GM23338 (cell line): ENCODE measurements around the gene MAPK1. TPM values are rescaled to one million over a fixed set of nuclear protein-coding genes. Genes with fewer than 3 reads are reported as not detected.

Experiments used
- ATAC-seq: fragments of 200-7000 bp; cut with Tn5 transposase; 3 replicates; pipeline ENCODE4 v1.9.1; 2020
- DNase-seq: peaks from one replicate; pipeline ENCODE4 v3.0.0-alpha.2; 2015; ENCODE audit warnings: low spot score
- H2AFZ ChIP-seq: fragments of 200-600 bp; sonication (generic); 2 replicates; pipeline ENCODE4 v1.8.0; 2016; ENCODE audit warnings: antibody characterized with exemption, mild to moderate bottlenecking, moderate library complexity
- H3F3A ChIP-seq: fragments of 200-600 bp; sonication (generic); replicated peaks from 2 replicates; pipeline ENCODE4 v1.8.0; 2017; ENCODE audit warnings: antibody characterized with exemption, mixed run types, low read depth
- H3K27ac ChIP-seq: fragments of 200-600 bp; sonication (generic); 2 replicates; pipeline ENCODE4 v1.6.1; 2016; ENCODE audit warnings: low read depth
- H3K27me3 ChIP-seq: fragments of 200-600 bp; sonication (generic); 2 replicates; pipeline ENCODE4 v1.8.0; 2016; ENCODE audit warnings: mild to moderate bottlenecking, mixed run types, moderate library complexity; ENCODE audit not compliant: insufficient read depth
- H3K36me3 ChIP-seq: fragments of 200-600 bp; sonication (generic); 2 replicates; pipeline ENCODE4 v1.8.0; 2016; ENCODE audit warnings: mild to moderate bottlenecking; ENCODE audit not compliant: insufficient read depth
- H3K4me1 ChIP-seq: fragments of 200-600 bp; sonication (generic); 2 replicates; pipeline ENCODE4 v1.8.0; 2016; ENCODE audit warnings: mild to moderate bottlenecking, moderate library complexity; ENCODE audit not compliant: insufficient read depth
- H3K4me2 ChIP-seq: fragments of 200-600 bp; sonication (generic); 2 replicates; pipeline ENCODE4 v1.7.1; 2017; ENCODE audit warnings: mixed run types
- H3K4me3 ChIP-seq: fragments of 200-600 bp; sonication (generic); 2 replicates; pipeline ENCODE4 v1.6.1; 2016; ENCODE audit warnings: mixed run types
- H3K79me2 ChIP-seq: fragments of 200-600 bp; sonication (generic); replicated peaks from 2 replicates; pipeline ENCODE4 v1.8.0; 2017; ENCODE audit warnings: mild to moderate bottlenecking; ENCODE audit not compliant: insufficient read depth
- H3K9me2 ChIP-seq: fragments of 200-600 bp; sonication (generic); 2 replicates; pipeline ENCODE4 v1.8.0; 2017; ENCODE audit not compliant: insufficient read depth
- H4K20me1 ChIP-seq: fragments of 200-600 bp; sonication (generic); replicated peaks from 2 replicates; pipeline ENCODE4 v1.8.0; 2017; ENCODE audit warnings: mild to moderate bottlenecking; ENCODE audit not compliant: insufficient read depth
- H3K27ac Mint-ChIP-seq: 2 replicates; pipeline ENCODE4 v1.8.0; 2020; ENCODE audit warnings: inconsistent platforms, mild to moderate bottlenecking, moderate library complexity, mixed read lengths
- H3K27me3 Mint-ChIP-seq: 3 replicates; pipeline ENCODE4 v1.8.0; 2022; ENCODE audit warnings: low read depth, mild to moderate bottlenecking, moderate library complexity, mixed read lengths, inconsistent platforms; ENCODE audit not compliant: insufficient read depth, poor library complexity
- H3K36me3 Mint-ChIP-seq: 3 replicates; pipeline ENCODE4 v1.8.0; 2021; ENCODE audit warnings: low read depth, mild to moderate bottlenecking, inconsistent platforms, moderate library complexity, mixed read lengths
- H3K4me1 Mint-ChIP-seq: 3 replicates; pipeline ENCODE4 v1.8.0; 2020; ENCODE audit warnings: mild to moderate bottlenecking, inconsistent platforms, mixed read lengths
- H3K4me3 Mint-ChIP-seq: 3 replicates; pipeline ENCODE4 v1.8.0; 2021; ENCODE audit warnings: moderate library complexity, mild to moderate bottlenecking, inconsistent platforms, mixed read lengths
- H3K9me3 Mint-ChIP-seq: 3 replicates; pipeline ENCODE4 v1.8.0; 2020; ENCODE audit warnings: moderate library complexity, mild to moderate bottlenecking, inconsistent platforms, mixed read lengths
- CREB1 ChIP-seq: fragments of 250-450 bp; sonication (Bioruptor Pico); IDR thresholded peaks from 2 replicates; pipeline ENCODE4 v1.5.0; 2020; ENCODE audit warnings: low read depth, mild to moderate bottlenecking, moderate library complexity
- EZH2 ChIP-seq: fragments of 200-600 bp; sonication (generic); IDR thresholded peaks from one replicate; pipeline ENCODE4 v1.8.0; 2017; ENCODE audit warnings: antibody characterized with exemption, mild to moderate bottlenecking, low read depth; ENCODE audit not compliant: unreplicated experiment
- EZH2phosphoT487 ChIP-seq: fragments of 200-600 bp; sonication (generic); IDR thresholded peaks from one replicate; pipeline ENCODE4 v1.8.1; 2018; ENCODE audit warnings: antibody characterized with exemption; ENCODE audit not compliant: unreplicated experiment
- JUNB ChIP-seq: IDR thresholded peaks from one replicate; pipeline ENCODE4 v1.6.1; 2016; ENCODE audit warnings: antibody characterized with exemption; ENCODE audit not compliant: unreplicated experiment
- NANOG ChIP-seq: IDR thresholded peaks from 2 replicates; pipeline ENCODE4 v1.6.1; 2016; ENCODE audit warnings: antibody characterized with exemption, borderline replicate concordance
- POLR2AphosphoS5 ChIP-seq: IDR thresholded peaks from 2 replicates; pipeline ENCODE4 v1.6.1; 2016; ENCODE audit warnings: antibody characterized with exemption, low read depth
- ZNF114 ChIP-seq: fragments of 250-450 bp; sonication (Bioruptor Pico); IDR thresholded peaks from 2 replicates; pipeline ENCODE4 v1.5.0; 2020; ENCODE audit warnings: mild to moderate bottlenecking, moderate library complexity
- ZNF331 ChIP-seq: fragments of 250-450 bp; sonication (Bioruptor Pico); IDR thresholded peaks from 2 replicates; pipeline ENCODE4 v1.5.0; 2020; ENCODE audit warnings: low read depth, mild to moderate bottlenecking, moderate library complexity
- polyA plus RNA-seq: library from polyadenylated mRNA; unstranded; fragments of >200 nt; fragmentation: Nextera tagmentation; extraction: Ambion mirVana; gene quantifications from 2 replicates; pipeline ENCODE4 v1.2.1, GENCODE V29; 2016
- total RNA-seq: library from RNA; depleted of rRNA; stranded (reverse); fragments of >200 nt; shearing (Covaris generic); gene quantifications from 2 replicates; pipeline ENCODE4 v1.2.3, GENCODE V29; 2014
- TF ChIP-seq, protein P1 (sequence below): IDR thresholded peaks from 2 replicates; pipeline ENCODE4 v1.6.1; 2016; ENCODE audit warnings: antibody characterized with exemption
- TF ChIP-seq, protein P2 (sequence below): IDR thresholded peaks from one replicate; pipeline ENCODE4 v1.6.1; 2018; ENCODE audit warnings: antibody characterized with exemption; ENCODE audit not compliant: unreplicated experiment
- TF ChIP-seq, protein P3 (sequence below), 2 experiments: fragments of 200-600 bp in 1 of 2; sonication (generic) in 1 of 2; conservative IDR thresholded peaks; 2 replicates each; pipeline versions ENCODE4 v1.5.1 to v1.6.1; 2016 to 2017; ENCODE audit warnings: antibody characterized with exemption in 2 of 2, low read depth in 2 of 2, mild to moderate bottlenecking in 2 of 2, moderate library complexity in 1 of 2

Gene MAPK1
- total and polyA plus RNA-seq, 2 experiments from 2014 or later = 17.4 to 77.5 TPM

DNA sequence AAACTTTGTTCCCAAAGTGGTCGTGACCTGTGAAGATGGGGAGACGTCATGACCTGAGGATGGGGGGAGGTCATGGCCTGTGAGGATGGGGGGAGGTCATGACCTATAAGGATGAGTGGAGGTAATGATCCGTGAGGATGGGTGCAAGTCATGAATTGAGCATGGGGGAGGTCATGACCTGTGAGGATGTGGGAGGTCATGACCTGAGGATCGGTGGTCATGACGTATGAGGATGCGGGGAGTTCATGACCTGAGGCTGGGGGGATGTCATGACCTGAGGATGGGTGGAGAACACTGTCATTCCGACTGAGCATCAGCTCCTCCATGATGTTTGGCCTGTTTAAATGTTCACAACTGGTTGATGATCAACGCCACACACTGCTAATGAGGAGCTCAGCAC, 157.8 kb downstream of the MAPK1 start (continued):
- TF ChIP-seq EZH2phosphoT487 (no peak), POLR2AphosphoS5 (no peak), ZNF114 (CRISPR knock-in tag) (no peak), NANOG (no peak), ZNF331 (no peak), CREB1 (CRISPR knock-in tag) (no peak)
- TF ChIP-seq, protein P1, sequence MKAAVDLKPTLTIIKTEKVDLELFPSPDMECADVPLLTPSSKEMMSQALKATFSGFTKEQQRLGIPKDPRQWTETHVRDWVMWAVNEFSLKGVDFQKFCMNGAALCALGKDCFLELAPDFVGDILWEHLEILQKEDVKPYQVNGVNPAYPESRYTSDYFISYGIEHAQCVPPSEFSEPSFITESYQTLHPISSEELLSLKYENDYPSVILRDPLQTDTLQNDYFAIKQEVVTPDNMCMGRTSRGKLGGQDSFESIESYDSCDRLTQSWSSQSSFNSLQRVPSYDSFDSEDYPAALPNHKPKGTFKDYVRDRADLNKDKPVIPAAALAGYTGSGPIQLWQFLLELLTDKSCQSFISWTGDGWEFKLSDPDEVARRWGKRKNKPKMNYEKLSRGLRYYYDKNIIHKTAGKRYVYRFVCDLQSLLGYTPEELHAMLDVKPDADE = no peak

DNA sequence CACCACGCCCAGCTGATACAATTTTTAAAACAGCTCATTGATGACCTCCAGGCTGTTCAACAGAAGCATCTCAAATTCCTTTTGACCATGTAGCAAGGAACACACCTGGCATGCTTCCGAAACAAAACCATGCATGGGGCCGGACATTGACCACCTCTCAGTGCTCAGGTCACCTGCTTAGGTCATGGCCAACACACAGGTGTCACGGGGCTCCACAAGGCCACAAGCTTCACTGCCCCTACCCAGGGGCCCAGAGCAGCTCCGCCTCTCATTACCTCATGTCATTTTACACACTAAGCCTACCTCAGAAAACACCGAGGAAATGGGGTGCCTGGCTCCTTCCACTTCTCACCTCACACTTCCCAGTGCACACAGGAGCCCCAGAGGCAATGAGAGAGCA, 158.5 kb downstream of the MAPK1 start:
- no peak for DNase-seq
- Mint-ChIP-seq H3K36me3 (no peaks in the 10 kb centered on the region), H3K27me3 (peaks cover 3% of the 10 kb centered on the region), H3K4me1 (peaks cover 4% of the 10 kb centered on the region; the same call in 2 of the 3 replicates), H3K4me3 (no peak overlapping the region), H3K27ac (no peak overlapping the region), H3K9me3 (no peaks in the 10 kb centered on the region)
- no peak for ATAC-seq
- H3K27me3 ChIP-seq = no peaks in the 10 kb centered on the region
- no peaks in the 10 kb centered on the region for H4K20me1 ChIP-seq
- no peak overlapping the region for H3K4me2 ChIP-seq
- no peak overlapping the region for H3K27ac ChIP-seq
- no peak overlapping the region for H3K4me3 ChIP-seq
- H3K36me3 ChIP-seq = no peaks in the 10 kb centered on the region
- no peaks in the 10 kb centered on the region for H3F3A ChIP-seq
- H3K79me2 ChIP-seq = no peaks in the 10 kb centered on the region
- TF ChIP-seq CREB1 (CRISPR knock-in tag) = no peak
- no peaks in the 10 kb centered on the region for H3K4me1 ChIP-seq
- H2AFZ ChIP-seq = no peak overlapping the region
- no peaks in the 10 kb centered on the region for H3K9me2 ChIP-seq

DNA sequence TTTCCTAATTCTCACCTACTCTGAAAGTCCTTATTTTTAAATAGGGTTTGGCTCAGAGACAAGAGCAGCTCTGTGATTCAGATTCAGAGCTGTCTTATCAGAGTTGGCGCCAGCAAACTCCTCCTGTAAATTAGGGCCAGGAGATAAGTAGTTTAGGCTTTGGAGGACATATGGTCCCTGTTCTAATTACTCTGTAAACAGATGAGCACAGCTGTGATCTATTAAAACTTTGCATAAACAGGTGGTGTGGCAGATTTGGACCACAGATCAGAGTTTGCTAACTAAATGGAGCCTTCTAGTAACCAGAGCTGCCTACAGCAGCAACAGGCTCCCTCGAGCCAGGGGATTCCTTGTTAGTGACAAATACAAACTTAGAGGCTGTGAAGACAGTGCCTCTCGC, 159.8 kb downstream of the MAPK1 start:
- no peaks in the 10 kb centered on the region for H3K36me3 ChIP-seq
- no peak overlapping the region for H3K27ac ChIP-seq
- no peak overlapping the region for H3K27ac Mint-ChIP-seq
- TF ChIP-seq EZH2 = no peak
- TF ChIP-seq, protein P2, sequence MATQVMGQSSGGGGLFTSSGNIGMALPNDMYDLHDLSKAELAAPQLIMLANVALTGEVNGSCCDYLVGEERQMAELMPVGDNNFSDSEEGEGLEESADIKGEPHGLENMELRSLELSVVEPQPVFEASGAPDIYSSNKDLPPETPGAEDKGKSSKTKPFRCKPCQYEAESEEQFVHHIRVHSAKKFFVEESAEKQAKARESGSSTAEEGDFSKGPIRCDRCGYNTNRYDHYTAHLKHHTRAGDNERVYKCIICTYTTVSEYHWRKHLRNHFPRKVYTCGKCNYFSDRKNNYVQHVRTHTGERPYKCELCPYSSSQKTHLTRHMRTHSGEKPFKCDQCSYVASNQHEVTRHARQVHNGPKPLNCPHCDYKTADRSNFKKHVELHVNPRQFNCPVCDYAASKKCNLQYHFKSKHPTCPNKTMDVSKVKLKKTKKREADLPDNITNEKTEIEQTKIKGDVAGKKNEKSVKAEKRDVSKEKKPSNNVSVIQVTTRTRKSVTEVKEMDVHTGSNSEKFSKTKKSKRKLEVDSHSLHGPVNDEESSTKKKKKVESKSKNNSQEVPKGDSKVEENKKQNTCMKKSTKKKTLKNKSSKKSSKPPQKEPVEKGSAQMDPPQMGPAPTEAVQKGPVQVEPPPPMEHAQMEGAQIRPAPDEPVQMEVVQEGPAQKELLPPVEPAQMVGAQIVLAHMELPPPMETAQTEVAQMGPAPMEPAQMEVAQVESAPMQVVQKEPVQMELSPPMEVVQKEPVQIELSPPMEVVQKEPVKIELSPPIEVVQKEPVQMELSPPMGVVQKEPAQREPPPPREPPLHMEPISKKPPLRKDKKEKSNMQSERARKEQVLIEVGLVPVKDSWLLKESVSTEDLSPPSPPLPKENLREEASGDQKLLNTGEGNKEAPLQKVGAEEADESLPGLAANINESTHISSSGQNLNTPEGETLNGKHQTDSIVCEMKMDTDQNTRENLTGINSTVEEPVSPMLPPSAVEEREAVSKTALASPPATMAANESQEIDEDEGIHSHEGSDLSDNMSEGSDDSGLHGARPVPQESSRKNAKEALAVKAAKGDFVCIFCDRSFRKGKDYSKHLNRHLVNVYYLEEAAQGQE = no peak
- no peak for TF ChIP-seq ZNF331
- TF ChIP-seq, protein P3, sequence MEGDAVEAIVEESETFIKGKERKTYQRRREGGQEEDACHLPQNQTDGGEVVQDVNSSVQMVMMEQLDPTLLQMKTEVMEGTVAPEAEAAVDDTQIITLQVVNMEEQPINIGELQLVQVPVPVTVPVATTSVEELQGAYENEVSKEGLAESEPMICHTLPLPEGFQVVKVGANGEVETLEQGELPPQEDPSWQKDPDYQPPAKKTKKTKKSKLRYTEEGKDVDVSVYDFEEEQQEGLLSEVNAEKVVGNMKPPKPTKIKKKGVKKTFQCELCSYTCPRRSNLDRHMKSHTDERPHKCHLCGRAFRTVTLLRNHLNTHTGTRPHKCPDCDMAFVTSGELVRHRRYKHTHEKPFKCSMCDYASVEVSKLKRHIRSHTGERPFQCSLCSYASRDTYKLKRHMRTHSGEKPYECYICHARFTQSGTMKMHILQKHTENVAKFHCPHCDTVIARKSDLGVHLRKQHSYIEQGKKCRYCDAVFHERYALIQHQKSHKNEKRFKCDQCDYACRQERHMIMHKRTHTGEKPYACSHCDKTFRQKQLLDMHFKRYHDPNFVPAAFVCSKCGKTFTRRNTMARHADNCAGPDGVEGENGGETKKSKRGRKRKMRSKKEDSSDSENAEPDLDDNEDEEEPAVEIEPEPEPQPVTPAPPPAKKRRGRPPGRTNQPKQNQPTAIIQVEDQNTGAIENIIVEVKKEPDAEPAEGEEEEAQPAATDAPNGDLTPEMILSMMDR (conservative IDR thresholded peaks at IDR 0.05; ENCODE audit: low read depth in 2 of 2) = no peak
- TF ChIP-seq JUNB = no peak

More for the DNA sequence above, 159.8 kb downstream of the MAPK1 start:
- Mint-ChIP-seq H3K9me3 (no peaks in the 10 kb centered on the region), H3K36me3 (no peaks in the 10 kb centered on the region), H3K4me1 (no peaks in the 10 kb centered on the region), H3K27me3 (peaks cover 4% of the 10 kb centered on the region), H3K4me3 (no peak overlapping the region)
- Histone ChIP-seq H3K27me3 (no peaks in the 10 kb centered on the region), H3K79me2 (no peaks in the 10 kb centered on the region), H3K4me2 (no peak overlapping the region), H3K9me2 (no peaks in the 10 kb centered on the region), H3K4me3 (no peak overlapping the region), H2AFZ (no peak overlapping the region), H4K20me1 (no peaks in the 10 kb centered on the region), H3K4me1 (no peaks in the 10 kb centered on the region), H3F3A (no peaks in the 10 kb centered on the region)
- no peak for DNase-seq
- no peak for ATAC-seq
